GM10266 (cell line): ENCODE data around the gene ZBTB18.

Experiments
- DNase-seq: peaks from one replicate; pipeline ENCODE4 v3.0.0; 2012; ENCODE audit errors: extremely low spot score
- TF ChIP-seq, protein P1 (sequence below): IDR thresholded peaks from 2 replicates; pipeline ENCODE4 v1.5.1; 2012; ENCODE audit warnings: mild to moderate bottlenecking, low read depth; ENCODE audit not compliant: control insufficient read depth, insufficient read depth; ENCODE audit errors: missing control alignments

Gene ZBTB18

DNA sequence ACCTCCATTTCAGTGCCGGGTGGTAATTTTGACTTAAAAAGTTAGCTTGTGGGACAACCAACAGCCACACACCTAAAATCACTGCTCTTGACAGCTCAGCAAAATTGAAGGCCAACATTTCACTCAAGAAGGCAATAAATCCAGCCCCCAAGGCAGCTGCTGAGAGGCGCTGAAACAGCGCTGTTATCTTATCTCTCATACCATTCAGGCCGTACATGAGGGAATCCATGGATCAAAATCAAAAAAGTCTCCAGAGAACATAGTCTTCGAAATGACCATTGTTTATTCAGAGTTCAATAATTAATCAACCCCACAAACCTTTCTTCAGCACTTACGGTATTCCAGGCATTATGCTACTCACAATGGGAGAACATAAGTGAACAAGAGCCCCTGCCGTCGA lies 38.5 kb downstream of the ZBTB18 start:
- TF ChIP-seq, protein P1, sequence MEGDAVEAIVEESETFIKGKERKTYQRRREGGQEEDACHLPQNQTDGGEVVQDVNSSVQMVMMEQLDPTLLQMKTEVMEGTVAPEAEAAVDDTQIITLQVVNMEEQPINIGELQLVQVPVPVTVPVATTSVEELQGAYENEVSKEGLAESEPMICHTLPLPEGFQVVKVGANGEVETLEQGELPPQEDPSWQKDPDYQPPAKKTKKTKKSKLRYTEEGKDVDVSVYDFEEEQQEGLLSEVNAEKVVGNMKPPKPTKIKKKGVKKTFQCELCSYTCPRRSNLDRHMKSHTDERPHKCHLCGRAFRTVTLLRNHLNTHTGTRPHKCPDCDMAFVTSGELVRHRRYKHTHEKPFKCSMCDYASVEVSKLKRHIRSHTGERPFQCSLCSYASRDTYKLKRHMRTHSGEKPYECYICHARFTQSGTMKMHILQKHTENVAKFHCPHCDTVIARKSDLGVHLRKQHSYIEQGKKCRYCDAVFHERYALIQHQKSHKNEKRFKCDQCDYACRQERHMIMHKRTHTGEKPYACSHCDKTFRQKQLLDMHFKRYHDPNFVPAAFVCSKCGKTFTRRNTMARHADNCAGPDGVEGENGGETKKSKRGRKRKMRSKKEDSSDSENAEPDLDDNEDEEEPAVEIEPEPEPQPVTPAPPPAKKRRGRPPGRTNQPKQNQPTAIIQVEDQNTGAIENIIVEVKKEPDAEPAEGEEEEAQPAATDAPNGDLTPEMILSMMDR: no peak

DNA sequence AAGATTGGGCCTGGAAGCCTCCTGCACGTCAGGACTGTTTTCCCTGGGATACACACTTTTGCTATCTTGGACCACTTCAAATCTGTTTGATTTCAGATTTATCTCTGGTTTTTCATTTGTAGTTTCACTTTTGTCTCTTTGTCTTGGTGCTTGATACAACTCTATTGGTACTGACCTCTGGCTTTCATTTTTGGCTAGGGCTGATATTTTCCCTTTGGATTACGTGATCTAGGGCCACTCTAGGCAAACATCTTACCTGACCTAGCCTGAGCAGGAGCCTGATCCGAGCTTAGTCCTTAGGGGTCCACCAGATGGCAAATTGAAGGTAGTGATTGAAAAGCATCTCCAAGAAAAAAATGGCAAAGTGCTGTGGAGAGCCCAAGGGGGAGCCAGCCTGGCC lies 39.6 kb downstream of the ZBTB18 start:
- TF ChIP-seq, protein P1: no peak
- no peak for DNase-seq

More for the DNA sequence above, 38.5 kb downstream of the ZBTB18 start:
- DNase-seq: no peak

DNA sequence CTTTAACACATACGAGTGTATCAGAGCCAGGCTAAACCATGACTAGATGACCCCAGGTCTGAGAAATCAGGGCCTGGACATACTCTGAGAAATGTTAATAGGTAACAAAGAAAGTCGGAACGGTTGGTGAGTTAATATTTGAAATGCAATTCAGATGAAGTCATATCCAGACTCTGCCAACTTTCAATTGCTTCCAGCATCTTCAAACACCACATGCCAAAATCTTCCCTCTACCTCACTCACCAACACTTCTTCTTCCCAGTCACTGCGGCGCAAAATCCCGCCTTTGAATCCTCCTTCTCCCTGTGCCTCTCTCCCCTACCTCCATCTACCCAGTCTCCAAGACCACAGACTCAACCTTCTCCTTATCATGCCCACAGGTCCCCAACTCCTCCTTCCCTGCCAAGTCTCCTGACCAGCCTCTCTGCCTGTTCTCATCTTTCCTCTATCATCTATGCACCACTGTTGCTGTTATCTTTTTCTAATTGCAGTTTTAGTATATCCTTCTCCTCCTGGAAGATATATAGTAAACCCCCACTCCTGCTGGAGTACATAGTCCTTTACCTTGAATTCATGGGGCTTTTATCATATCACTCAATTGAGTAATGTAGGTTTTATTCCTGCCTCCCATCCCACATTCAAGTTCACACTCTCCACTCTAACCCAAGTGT lies 41.3 kb downstream of the ZBTB18 start:
- DNase-seq: no peak
- TF ChIP-seq, protein P1: no peak

DNA sequence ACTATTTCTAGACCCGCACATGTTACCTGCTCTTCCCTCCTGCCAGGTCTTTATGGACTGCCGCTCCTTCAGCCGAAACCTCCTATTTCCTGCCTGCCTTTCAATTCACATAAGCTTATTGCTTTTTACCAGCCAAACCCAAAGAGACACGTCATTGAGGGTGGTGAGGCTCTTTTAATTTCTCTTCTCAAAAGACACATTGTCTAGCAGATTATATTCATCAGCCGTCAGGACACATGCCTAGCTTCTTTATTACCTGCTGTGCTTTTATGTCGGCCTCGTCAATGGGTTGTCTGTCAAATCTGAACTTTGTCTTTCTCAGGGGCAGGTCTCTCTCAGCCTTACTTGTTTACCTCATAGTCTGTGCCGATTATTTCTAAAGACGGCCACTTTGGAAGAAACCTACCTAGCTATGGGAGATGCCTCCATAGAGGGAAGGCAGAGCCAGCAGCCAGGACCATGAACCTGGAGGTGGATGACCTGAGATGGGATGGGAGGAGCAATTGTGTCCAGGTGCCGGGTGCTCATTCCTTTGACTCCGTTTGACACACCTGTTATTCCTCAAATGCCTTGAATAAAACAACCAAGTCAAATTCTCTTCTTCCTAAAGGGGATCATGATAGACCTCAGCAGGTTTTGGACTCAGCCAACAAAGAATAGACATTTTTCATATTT lies 42.0 kb downstream of the ZBTB18 start:
- no peak for DNase-seq
- TF ChIP-seq, protein P1: no peak

DNA sequence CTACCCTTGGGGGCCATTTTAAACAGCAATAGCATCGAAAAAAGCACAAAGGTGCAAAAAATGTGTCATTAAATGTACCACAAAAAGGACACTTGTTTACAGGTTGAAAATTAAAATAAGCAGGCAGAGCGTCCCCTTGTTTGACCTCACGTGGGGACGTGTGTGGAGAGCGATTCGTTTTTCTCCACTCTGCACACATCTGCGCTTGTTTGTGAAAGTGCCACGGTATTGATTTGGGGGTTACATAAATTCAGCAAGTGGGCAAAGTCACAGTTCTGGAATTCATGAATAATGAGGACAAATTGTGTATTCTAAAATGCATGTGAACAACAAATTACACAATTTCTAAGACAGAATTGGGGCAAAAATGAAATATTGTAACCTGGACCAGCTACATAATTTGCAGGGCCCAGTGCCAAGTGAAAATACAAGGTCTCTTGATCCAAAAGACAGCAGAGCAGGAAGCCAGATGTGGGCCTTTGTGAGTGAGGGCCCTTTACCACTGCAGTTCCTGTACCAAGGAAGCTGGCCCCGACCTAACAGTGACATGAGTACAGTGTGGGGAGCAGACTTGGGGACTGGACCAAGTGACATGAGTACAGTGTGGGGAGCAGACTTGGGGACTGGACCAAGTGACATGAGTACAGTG lies 43.9 kb downstream of the ZBTB18 start:
- no peak for DNase-seq
- TF ChIP-seq, protein P1: no peak

DNA sequence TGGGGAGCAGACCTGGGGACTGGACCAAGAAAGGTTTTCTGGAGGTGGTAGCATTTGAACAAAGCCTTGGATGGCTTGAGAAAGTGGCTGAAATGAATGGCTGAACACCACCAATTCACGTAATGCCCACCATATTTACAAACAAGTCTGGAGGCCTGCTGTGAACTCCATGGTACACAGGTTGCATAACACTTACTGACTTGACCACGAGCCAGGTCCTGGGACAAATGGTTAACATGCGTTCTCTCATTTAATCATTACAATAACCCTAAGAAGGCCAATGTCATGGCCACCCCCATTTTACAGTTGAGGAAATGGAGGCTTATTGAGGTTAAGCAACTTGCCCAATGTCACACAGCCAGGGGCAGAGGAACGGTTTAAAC lies 44.4 kb downstream of the ZBTB18 start:
- TF ChIP-seq, protein P1: no peak
- no peak for DNase-seq
